Memory B cell (primary cell): Measurements from ENCODE around the gene KRTAP10-6.
"Not testable (repeated sequence)": the region's sequence is repeated elsewhere in the genome, so short reads cannot be mapped to it uniquely, and the experiment has no call there.

Source experiments
- ATAC-seq: fragments of 150-1000 bp; cut with Tn5 transposase; 2 replicates; pipeline ENCODE4 v1.10.0; 2021; ENCODE audit warnings: low read depth, mild to moderate bottlenecking, moderate library complexity
- DNase-seq, 2 donors: peaks; one replicate each; pipeline ENCODE4 v3.0.0; 2022; ENCODE audit warnings: low spot score in 2 of 2
- H3K27ac Mint-ChIP-seq: one replicate; pipeline ENCODE4 v1.8.0; 2022; ENCODE audit warnings: mild to moderate bottlenecking, moderate library complexity, mixed read lengths
- H3K27me3 Mint-ChIP-seq: one replicate; pipeline ENCODE4 v1.8.0; 2022; ENCODE audit warnings: mixed read lengths
- H3K36me3 Mint-ChIP-seq: one replicate; pipeline ENCODE4 v1.8.0; 2022; ENCODE audit warnings: mild to moderate bottlenecking, mixed read lengths
- H3K4me1 Mint-ChIP-seq: one replicate; pipeline ENCODE4 v1.8.0; 2022; ENCODE audit warnings: mixed read lengths
- H3K4me3 Mint-ChIP-seq: one replicate; pipeline ENCODE4 v1.8.0; 2022; ENCODE audit warnings: mild to moderate bottlenecking, moderate library complexity, mixed read lengths
- H3K9me3 Mint-ChIP-seq: one replicate; pipeline ENCODE4 v1.8.0; 2022; ENCODE audit warnings: mixed read lengths

The KRTAP10-6 gene

GRCh38 chr21:44571844-44572782 lies 20.2 kb downstream of the KRTAP10-6 start:
- H3K36me3 Mint-ChIP-seq, result peaks cover 3% of the 10 kb centered on the region
- peaks cover 5% of the 10 kb centered on the region for H3K9me3 Mint-ChIP-seq
- ATAC-seq (no peak), DNase-seq (no peak)
- H3K27me3 Mint-ChIP-seq, result peaks cover 19% of the 10 kb centered on the region
- H3K4me3 Mint-ChIP-seq, result no peak overlapping the region
- peaks cover 8% of the 10 kb centered on the region for H3K4me1 Mint-ChIP-seq
- H3K27ac Mint-ChIP-seq, result no peak overlapping the region

GRCh38 chr21:44571296-44571695 lies 21.0 kb downstream of the KRTAP10-6 start:
- peaks cover 2% of the 10 kb centered on the region for H3K9me3 Mint-ChIP-seq
- peaks cover 1% of the 10 kb centered on the region for H3K36me3 Mint-ChIP-seq
- H3K27ac Mint-ChIP-seq, result no peak overlapping the region
- peaks cover 19% of the 10 kb centered on the region for H3K27me3 Mint-ChIP-seq
- ATAC-seq (no peak), DNase-seq (no peak)
- peaks cover 9% of the 10 kb centered on the region for H3K4me1 Mint-ChIP-seq
- H3K4me3 Mint-ChIP-seq, result no peak overlapping the region

- Mint-ChIP-seq H3K4me3 (no peak overlapping the region), H3K9me3 (peaks cover 2% of the 10 kb centered on the region), H3K27ac (no peak overlapping the region), H3K27me3 (peaks cover 15% of the 10 kb centered on the region), H3K36me3 (peaks cover 1% of the 10 kb centered on the region), H3K4me1 (peaks cover 13% of the 10 kb centered on the region)
- ATAC-seq, result no peak
- DNase-seq, result no peak
Observed at GRCh38 chr21:44569861-44570517, 22.3 kb downstream of the KRTAP10-6 start.

GRCh38 chr21:44568667-44569556 lies 23.4 kb downstream of the KRTAP10-6 start:
- peak overlapping the region; percentile 43 for H3K27ac Mint-ChIP-seq

GRCh38 chr21:44568261-44568660 lies 24.0 kb downstream of the KRTAP10-6 start:
- Mint-ChIP-seq H3K36me3 (peaks cover 1% of the 10 kb centered on the region), H3K27ac (no peak overlapping the region), H3K4me3 (no peak overlapping the region), H3K4me1 (peaks cover 15% of the 10 kb centered on the region), H3K9me3 (peaks cover 3% of the 10 kb centered on the region), H3K27me3 (peaks cover 8% of the 10 kb centered on the region)
- no peak for ATAC-seq
- no peak for DNase-seq

More at GRCh38 chr21:44568667-44569556, 23.4 kb downstream of the KRTAP10-6 start:
- no peak overlapping the region for H3K4me3 Mint-ChIP-seq
- DNase-seq (no peak), ATAC-seq (no peak)
- peaks cover 1% of the 10 kb centered on the region for H3K36me3 Mint-ChIP-seq
- H3K4me1 Mint-ChIP-seq, result peaks cover 15% of the 10 kb centered on the region
- peaks cover 8% of the 10 kb centered on the region for H3K27me3 Mint-ChIP-seq
- peaks cover 2% of the 10 kb centered on the region for H3K9me3 Mint-ChIP-seq

GRCh38 chr21:44567481-44568171 lies 24.7 kb downstream of the KRTAP10-6 start:
- peaks cover 15% of the 10 kb centered on the region for H3K4me1 Mint-ChIP-seq
- H3K36me3 Mint-ChIP-seq, result peaks cover 3% of the 10 kb centered on the region
- peaks cover 8% of the 10 kb centered on the region for H3K27me3 Mint-ChIP-seq
- no peak for DNase-seq
- peak overlapping the region; percentile 64 for H3K27ac Mint-ChIP-seq
- H3K9me3 Mint-ChIP-seq, result peaks cover 7% of the 10 kb centered on the region
- no peak overlapping the region for H3K4me3 Mint-ChIP-seq
- ATAC-seq, result no peak

GRCh38 chr21:44566403-44566802 lies 25.9 kb downstream of the KRTAP10-6 start:
- DNase-seq, result no peak
- peaks cover 6% of the 10 kb centered on the region for H3K36me3 Mint-ChIP-seq
- H3K27ac Mint-ChIP-seq, result peak overlapping the region; percentile 64
- ATAC-seq, result peak; percentile 72
- H3K9me3 Mint-ChIP-seq, result peaks cover 13% of the 10 kb centered on the region
- no peak overlapping the region for H3K4me3 Mint-ChIP-seq
- H3K27me3 Mint-ChIP-seq, result peaks cover 1% of the 10 kb centered on the region
- peaks cover 20% of the 10 kb centered on the region for H3K4me1 Mint-ChIP-seq

GRCh38 chr21:44564886-44565598 lies 27.3 kb downstream of the KRTAP10-6 start:
- peaks cover 20% of the 10 kb centered on the region for H3K9me3 Mint-ChIP-seq
- peak overlapping the region; percentile 30 for H3K4me3 Mint-ChIP-seq
- ATAC-seq (peak; percentile 69), DNase-seq (peak in 1 of 2 donors; percentile 8)
- peak overlapping the region; percentile 90 for H3K27ac Mint-ChIP-seq
- peaks cover 1% of the 10 kb centered on the region for H3K27me3 Mint-ChIP-seq
- peaks cover 22% of the 10 kb centered on the region for H3K4me1 Mint-ChIP-seq
- peaks cover 8% of the 10 kb centered on the region for H3K36me3 Mint-ChIP-seq

- Mint-ChIP-seq H3K9me3 (peaks cover 22% of the 10 kb centered on the region), H3K4me1 (peaks cover 22% of the 10 kb centered on the region), H3K27ac (peak overlapping the region; percentile 90), H3K4me3 (no peak overlapping the region), H3K27me3 (peaks cover 2% of the 10 kb centered on the region), H3K36me3 (peaks cover 10% of the 10 kb centered on the region)
- no peak for DNase-seq
- no peak for ATAC-seq
Observed at GRCh38 chr21:44564099-44564498, 28.2 kb downstream of the KRTAP10-6 start.

GRCh38 chr21:44558695-44559094 lies 33.6 kb downstream of the KRTAP10-6 start, which contains the start of gene KRTAP10-3:
Gene KRTAP10-3, minus strand, starts transcription at chr21:44558795. Its CDS starts 80 bp downstream, at chr21:44558715.
- DNase-seq, result no peak

GRCh38 chr21:44558329-44558675 lies 34.0 kb downstream of the KRTAP10-6 start:
- Mint-ChIP-seq H3K36me3 (peaks cover 15% of the 10 kb centered on the region), H3K4me1 (peaks cover 11% of the 10 kb centered on the region), H3K27me3 (peaks cover 14% of the 10 kb centered on the region), H3K9me3 (peaks cover 21% of the 10 kb centered on the region)
- H3K4me3 Mint-ChIP-seq, DNase-seq, H3K27ac Mint-ChIP-seq, ATAC-seq: not testable (repeated sequence)

More at GRCh38 chr21:44558695-44559094, 33.6 kb downstream of the KRTAP10-6 start, which contains the start of gene KRTAP10-3:
- Mint-ChIP-seq H3K4me1 (peaks cover 11% of the 10 kb centered on the region), H3K4me3 (no peak within 1 kb of the TSS), H3K27ac (peak within 1 kb of the TSS; percentile 39), H3K36me3 (peaks cover 15% of the 10 kb centered on the region), H3K9me3 (peaks cover 22% of the 10 kb centered on the region), H3K27me3 (peaks cover 14% of the 10 kb centered on the region)
- ATAC-seq, result no peak

- peaks cover 11% of the 10 kb centered on the region for H3K4me1 Mint-ChIP-seq
- peak overlapping the region; percentile 39 for H3K27ac Mint-ChIP-seq
- peaks cover 14% of the 10 kb centered on the region for H3K27me3 Mint-ChIP-seq
- peaks cover 17% of the 10 kb centered on the region for H3K9me3 Mint-ChIP-seq
- ATAC-seq (no peak), DNase-seq (no peak)
- H3K4me3 Mint-ChIP-seq, result no peak overlapping the region
- peaks cover 14% of the 10 kb centered on the region for H3K36me3 Mint-ChIP-seq
Observed at GRCh38 chr21:44557491-44558328, 34.6 kb downstream of the KRTAP10-6 start.
